RWPE2 (cell line): ENCODE measurements around the gene ARMC10.
"Not testable (repeated sequence)": the region's sequence is repeated elsewhere in the genome, so short reads cannot be mapped to it uniquely, and the experiment has no call there.

ENCODE experiments used
- ATAC-seq: fragments of 200-7000 bp; cut with Tn5 transposase; 3 replicates; pipeline ENCODE4 v1.9.1; 2021; ENCODE audit warnings: low read depth
- DNase-seq: peaks from one replicate; pipeline ENCODE4 v3.0.0-alpha.2; 2020; ENCODE audit warnings: low spot score
- H3K27ac ChIP-seq: fragments of 450-650 bp; 2 replicates; pipeline ENCODE4 v1.5.1; 2017; ENCODE audit warnings: mild to moderate bottlenecking; ENCODE audit not compliant: poor library complexity, severe bottlenecking
- H3K27me3 ChIP-seq: fragments of 250-450 bp; sonication (Bioruptor Pico); 2 replicates; pipeline ENCODE4 v1.5.1; 2021; ENCODE audit warnings: mild to moderate bottlenecking, moderate library complexity; ENCODE audit not compliant: insufficient read depth, poor library complexity, severe bottlenecking
- H3K36me3 ChIP-seq: fragments of 250-450 bp; sonication (Bioruptor Pico); 2 replicates; pipeline ENCODE4 v1.5.1; 2020; ENCODE audit warnings: low read depth, mild to moderate bottlenecking, moderate library complexity
- H3K4me1 ChIP-seq: fragments of 250-450 bp; sonication (Bioruptor Pico); 2 replicates; pipeline ENCODE4 v1.5.1; 2021; ENCODE audit warnings: mild to moderate bottlenecking, moderate library complexity; ENCODE audit not compliant: insufficient read depth, poor library complexity, severe bottlenecking
- H3K4me3 ChIP-seq: fragments of 250-450 bp; sonication (Bioruptor Pico); 2 replicates; pipeline ENCODE4 v1.5.1; 2021; ENCODE audit warnings: mild to moderate bottlenecking, moderate library complexity; ENCODE audit not compliant: severe bottlenecking
- H3K9me3 ChIP-seq: fragments of 250-450 bp; sonication (Bioruptor Pico); 2 replicates; pipeline ENCODE4 v1.5.1; 2021; ENCODE audit warnings: mild to moderate bottlenecking, moderate library complexity; ENCODE audit not compliant: severe bottlenecking
- TF ChIP-seq, protein P1 (sequence below): fragments of 450-650 bp; IDR thresholded peaks from one replicate; pipeline ENCODE4 v1.5.1; 2017; ENCODE audit warnings: mild to moderate bottlenecking, moderate library complexity; ENCODE audit not compliant: poor library complexity, severe bottlenecking

ARMC10 gene

DNA sequence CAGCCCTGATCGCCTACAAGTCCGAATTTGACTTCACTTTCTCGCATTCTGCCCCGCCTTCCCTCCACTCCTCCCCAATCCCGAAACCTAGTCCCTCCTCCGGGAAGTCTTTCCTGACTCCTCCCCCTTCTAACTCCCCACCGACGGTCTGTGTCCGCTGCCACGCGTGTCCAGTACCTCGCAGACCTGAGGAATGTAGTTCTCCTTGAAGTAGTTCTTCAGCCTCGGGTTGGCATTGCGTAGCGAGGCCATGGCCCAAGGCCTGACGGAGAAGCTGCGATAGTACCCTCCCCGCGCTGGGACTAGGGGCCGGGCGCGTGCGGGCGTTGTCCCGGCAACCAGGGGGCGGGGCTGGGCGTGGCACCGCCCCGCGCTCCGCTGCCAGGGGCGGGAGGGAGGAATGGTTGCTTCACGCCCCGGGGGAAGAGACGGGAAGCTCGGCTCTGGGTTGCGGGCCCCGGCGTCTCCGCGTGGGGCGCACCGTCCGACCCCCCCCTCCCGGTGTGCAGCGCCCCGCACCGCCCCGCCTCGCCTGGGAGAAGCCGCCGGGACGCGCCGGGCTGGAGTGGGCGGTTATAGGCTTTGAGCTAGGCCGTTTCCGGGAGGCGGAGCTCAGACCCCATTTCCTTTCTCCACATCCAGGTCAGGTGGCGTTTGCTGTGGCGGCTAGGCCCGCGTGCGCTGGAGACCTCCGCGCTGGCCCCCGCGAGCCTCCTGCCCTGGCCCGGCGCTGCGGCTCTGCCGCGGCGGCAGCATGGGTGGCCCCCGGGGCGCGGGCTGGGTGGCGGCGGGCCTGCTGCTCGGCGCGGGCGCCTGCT is at the start of gene ARMC10, which contains the start of gene FBXL13:
TSS of gene ARMC10 (plus strand) at position 622 of the 818 bp plus-strand sequence. CDS start at position 755, 133 bp downstream.
TSS of gene FBXL13 (minus strand) at position 278 of the 818 bp plus-strand sequence.
- ATAC-seq (peak; percentile 83), DNase-seq (peak; percentile 88)
- Histone ChIP-seq H3K36me3 (peaks cover 4% of the 10 kb centered on the region; the same call in 1 of the 2 replicates), H3K9me3 (no peaks in the 10 kb centered on the region), H3K4me3 (peak within 1 kb of the TSS; percentile 98), H3K27ac (peak within 1 kb of the TSS; percentile 74), H3K27me3 (no peaks in the 10 kb centered on the region), H3K4me1 (no peaks in the 10 kb centered on the region)
- TF ChIP-seq, protein P1, sequence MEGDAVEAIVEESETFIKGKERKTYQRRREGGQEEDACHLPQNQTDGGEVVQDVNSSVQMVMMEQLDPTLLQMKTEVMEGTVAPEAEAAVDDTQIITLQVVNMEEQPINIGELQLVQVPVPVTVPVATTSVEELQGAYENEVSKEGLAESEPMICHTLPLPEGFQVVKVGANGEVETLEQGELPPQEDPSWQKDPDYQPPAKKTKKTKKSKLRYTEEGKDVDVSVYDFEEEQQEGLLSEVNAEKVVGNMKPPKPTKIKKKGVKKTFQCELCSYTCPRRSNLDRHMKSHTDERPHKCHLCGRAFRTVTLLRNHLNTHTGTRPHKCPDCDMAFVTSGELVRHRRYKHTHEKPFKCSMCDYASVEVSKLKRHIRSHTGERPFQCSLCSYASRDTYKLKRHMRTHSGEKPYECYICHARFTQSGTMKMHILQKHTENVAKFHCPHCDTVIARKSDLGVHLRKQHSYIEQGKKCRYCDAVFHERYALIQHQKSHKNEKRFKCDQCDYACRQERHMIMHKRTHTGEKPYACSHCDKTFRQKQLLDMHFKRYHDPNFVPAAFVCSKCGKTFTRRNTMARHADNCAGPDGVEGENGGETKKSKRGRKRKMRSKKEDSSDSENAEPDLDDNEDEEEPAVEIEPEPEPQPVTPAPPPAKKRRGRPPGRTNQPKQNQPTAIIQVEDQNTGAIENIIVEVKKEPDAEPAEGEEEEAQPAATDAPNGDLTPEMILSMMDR, result peak; percentile 43

DNA sequence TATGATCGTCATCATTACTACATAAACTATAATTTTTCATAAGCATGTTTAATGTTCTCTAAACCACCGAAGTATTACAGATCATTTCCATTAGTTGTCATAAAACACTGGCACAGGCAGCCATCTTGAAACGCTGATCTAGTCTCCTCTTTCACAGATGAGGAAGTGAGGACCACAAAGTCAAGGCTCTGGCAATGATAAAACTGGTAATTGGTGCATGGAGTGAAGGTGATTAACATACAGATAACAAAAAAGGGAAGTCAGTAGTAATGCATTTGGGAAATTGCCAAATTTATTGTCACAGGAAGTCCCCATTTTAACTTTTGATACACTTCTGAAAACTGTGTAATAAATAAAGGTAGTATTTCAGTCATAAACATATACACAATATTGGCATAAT is 49.6 kb upstream of the ARMC10 start:
- ATAC-seq (no peak), DNase-seq (no peak)
- no peaks in the 10 kb centered on the region for H3K36me3 ChIP-seq

DNA sequence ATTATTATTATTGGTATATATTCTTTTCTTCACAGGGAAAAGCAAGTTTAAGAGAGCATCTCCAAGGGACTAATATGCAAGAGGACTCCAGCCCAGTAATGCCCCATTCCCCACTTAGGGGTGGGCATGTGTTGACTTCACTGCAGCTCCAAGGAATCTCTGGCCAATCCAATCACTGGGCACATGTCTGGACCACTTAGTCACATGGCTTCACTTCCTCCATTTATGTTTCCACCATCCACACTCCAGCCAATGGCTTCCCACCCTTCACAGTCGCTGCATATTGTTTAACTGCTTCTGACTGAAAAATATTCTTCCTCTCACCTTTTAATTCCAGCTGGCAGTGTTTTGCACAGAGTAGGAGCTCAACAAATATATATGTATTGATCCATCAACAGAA is 43.9 kb upstream of the ARMC10 start:
- Histone ChIP-seq H3K27ac (no peak overlapping the region), H3K27me3 (no peaks in the 10 kb centered on the region), H3K36me3 (no peaks in the 10 kb centered on the region), H3K9me3 (no peaks in the 10 kb centered on the region), H3K4me1 (no peaks in the 10 kb centered on the region), H3K4me3 (no peak overlapping the region)
- TF ChIP-seq, protein P1, result no peak
- DNase-seq (no peak), ATAC-seq (no peak)

More for the DNA sequence above, 49.6 kb upstream of the ARMC10 start:
- Histone ChIP-seq H3K27ac (no peak overlapping the region), H3K27me3 (no peaks in the 10 kb centered on the region), H3K4me1 (no peaks in the 10 kb centered on the region), H3K4me3 (no peak overlapping the region), H3K9me3 (no peaks in the 10 kb centered on the region)
- TF ChIP-seq, protein P1, result no peak

DNA sequence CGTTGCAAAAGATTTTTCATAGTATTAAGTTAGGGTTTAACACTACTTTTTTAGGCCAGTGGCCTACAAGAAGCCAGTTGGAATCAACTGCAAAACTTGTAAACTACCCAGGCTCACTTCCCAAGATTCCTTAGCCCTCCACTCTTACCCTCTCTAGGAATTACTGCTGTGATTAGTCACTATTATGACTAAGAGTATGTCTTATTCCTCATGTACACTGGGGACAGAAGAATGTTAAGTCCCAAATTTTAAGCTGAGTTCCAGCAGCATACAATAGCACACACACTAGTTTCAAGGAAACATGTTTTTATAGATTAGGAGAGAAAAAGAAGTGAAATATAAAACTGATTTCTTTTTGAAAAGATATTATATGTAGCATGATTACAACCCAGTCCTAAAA is 43.2 kb upstream of the ARMC10 start:
- Histone ChIP-seq H3K4me3 (no peak overlapping the region), H3K27me3 (no peaks in the 10 kb centered on the region), H3K9me3 (no peaks in the 10 kb centered on the region), H3K4me1 (no peaks in the 10 kb centered on the region), H3K36me3 (no peaks in the 10 kb centered on the region), H3K27ac (no peak overlapping the region)
- ATAC-seq (0 out of 3 replicates have a peak, but pooled peaks have one; percentile 41), DNase-seq (no peak)
- TF ChIP-seq, protein P1, result no peak

DNA sequence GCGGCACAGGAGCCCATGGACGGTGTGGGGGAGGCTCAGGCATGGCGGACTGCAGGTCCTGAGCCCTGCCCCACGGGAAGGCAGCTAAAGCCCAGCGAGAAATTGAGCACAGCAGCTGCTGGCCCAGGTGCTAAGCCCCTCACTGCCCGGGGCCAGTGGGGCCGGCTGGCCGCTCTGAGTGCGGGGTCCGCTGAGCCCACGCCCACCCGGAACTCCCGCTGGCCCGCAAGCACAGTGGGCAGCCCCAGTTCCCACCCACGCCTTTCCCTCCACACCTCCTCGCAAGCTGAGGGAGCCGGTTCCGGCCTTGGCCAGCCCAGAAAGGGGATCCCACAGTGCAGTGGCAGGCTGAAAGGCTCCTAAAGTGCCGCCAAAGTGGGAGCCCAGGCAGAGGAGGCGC is 40.6 kb upstream of the ARMC10 start:
- H3K36me3 ChIP-seq, DNase-seq, ATAC-seq, H3K27ac ChIP-seq, H3K27me3 ChIP-seq, H3K4me1 ChIP-seq, H3K9me3 ChIP-seq, H3K4me3 ChIP-seq: not testable (repeated sequence)
